ENCODE results near the gene GCNT1.
"Not testable (repeated sequence)": the region's sequence is repeated elsewhere in the genome, so short reads cannot be mapped to it uniquely, and the experiment has no call there.

Gene GCNT1

GRCh38 chr9:76530458-76531110 lies 71.6 kb downstream of the GCNT1 start:
- H3K4me3 ChIP-seq (ENCODE audit: low read depth, low read length) = no peak overlapping the region

GRCh38 chr9:76531231-76531780 lies 72.3 kb downstream of the GCNT1 start:
- H3K4me3 ChIP-seq (ENCODE audit: low read depth, low read length) = no peak overlapping the region

GRCh38 chr9:76532877-76533276 lies 73.9 kb downstream of the GCNT1 start:
- H3K4me3 ChIP-seq (ENCODE audit: low read depth, low read length) = not testable (repeated sequence)

DNA sequence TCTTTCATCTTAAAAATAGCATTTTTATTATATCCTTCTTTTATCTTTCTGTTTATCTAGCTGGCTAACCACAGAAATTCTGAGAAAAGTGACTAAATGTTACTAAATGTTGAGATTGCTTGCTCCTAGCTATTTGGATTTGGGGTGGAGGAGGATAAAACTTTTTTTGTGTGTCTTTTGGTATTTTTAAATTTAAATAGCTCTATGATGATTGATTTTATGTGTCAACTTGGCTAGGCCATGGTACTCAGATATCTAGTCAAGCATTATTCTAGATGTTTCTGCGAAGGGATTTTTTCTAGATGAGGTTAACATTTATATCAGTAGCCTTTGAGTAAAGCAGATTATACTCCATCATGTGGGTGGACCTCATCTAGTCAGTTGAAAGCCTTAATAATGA lies 75.0 kb downstream of the GCNT1 start:
- no peak overlapping the region for H3K4me3 ChIP-seq (ENCODE audit: low read depth, low read length)

GRCh38 chr9:76537150-76537646 lies 78.2 kb downstream of the GCNT1 start:
- no peak overlapping the region for H3K4me3 ChIP-seq (ENCODE audit: low read depth, low read length)

- no peak overlapping the region for H3K4me3 ChIP-seq (ENCODE audit: low read depth, low read length)
These were observed 80.2 kb downstream of the GCNT1 start for GRCh38 chr9:76539180-76539579.

DNA sequence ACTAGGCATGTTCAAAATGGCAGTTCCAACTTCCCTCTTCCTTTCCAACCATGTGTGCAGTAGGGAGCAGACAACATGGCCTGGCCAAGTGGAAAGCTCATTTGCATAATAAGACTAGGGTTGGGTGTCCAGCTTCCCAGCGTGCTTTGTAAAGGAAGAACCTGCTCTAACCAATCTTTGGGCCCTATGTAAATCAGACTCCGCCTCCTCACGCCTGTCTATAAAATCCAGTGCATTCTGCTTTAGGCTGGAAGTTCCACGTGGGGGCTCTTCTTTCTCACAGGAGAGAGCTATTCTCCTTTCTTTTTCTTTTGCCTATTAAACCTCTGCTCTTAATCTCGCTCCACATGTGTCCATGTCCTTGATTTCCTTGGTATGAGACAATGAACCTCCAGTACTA lies 83.4 kb downstream of the GCNT1 start:
- no peak overlapping the region for H3K4me3 ChIP-seq (ENCODE audit: low read depth, low read length)

DNA sequence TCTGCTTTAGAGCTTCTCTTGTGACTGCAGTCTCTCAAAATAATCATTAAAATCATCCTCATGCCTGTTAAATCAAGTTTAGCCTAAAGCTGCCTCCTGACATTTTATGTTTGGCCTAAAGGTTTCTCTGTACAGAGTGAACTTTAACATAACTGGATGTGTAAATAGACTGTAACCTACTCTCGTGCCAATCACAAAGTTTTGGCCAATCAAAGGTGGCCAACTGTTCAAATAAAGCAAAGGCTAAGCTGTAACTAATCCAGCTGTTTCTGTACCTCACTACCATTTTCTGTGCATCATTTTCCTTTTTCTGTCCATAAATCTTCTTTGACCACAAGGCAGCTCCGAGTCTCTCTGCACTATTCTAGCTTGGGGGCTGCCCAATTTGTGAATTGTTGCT lies 86.2 kb downstream of the GCNT1 start:
- no peak overlapping the region for H3K4me3 ChIP-seq (ENCODE audit: low read depth, low read length)

GRCh38 chr9:76552181-76552580 lies 93.2 kb downstream of the GCNT1 start:
- H3K4me3 ChIP-seq (ENCODE audit: low read depth, low read length) = no peak overlapping the region

- no peak overlapping the region for H3K4me3 ChIP-seq (ENCODE audit: low read depth, low read length)
These were observed 93.9 kb downstream of the GCNT1 start for GRCh38 chr9:76552751-76553455.

DNA sequence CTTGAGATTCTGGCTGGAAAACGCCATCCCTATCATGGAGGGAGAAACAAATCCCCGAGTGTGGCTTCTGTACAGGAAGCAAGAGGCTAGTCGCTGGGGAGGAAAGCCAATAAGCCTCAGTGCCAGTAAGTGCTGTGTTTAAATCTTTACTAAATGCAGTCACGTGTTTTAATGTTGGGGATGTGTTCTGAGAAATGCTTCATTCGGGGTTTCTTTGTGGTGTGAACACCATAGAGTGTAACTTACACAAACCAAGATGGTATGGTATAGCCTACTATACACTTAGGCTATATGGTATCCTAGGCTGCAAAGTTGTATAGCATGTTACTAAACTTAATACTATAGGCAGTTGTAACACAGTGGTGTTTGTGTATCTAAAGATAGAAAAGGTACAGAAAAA lies 94.7 kb downstream of the GCNT1 start:
- H3K4me3 ChIP-seq (ENCODE audit: low read depth, low read length) = no peak overlapping the region
